Measurements from ENCODE around the gene TBC1D2B. TPM values are rescaled to one million over a fixed set of nuclear protein-coding genes. Genes with fewer than 3 reads are reported as not detected.
A peak's percentile ranks its signal among the peaks of the same experiment; 100 is the strongest.

TBC1D2B gene
- total and polyA plus RNA-seq, 3 donors from 2014 or later: 28.9 to 41.5 (median 40.6) TPM

DNA sequence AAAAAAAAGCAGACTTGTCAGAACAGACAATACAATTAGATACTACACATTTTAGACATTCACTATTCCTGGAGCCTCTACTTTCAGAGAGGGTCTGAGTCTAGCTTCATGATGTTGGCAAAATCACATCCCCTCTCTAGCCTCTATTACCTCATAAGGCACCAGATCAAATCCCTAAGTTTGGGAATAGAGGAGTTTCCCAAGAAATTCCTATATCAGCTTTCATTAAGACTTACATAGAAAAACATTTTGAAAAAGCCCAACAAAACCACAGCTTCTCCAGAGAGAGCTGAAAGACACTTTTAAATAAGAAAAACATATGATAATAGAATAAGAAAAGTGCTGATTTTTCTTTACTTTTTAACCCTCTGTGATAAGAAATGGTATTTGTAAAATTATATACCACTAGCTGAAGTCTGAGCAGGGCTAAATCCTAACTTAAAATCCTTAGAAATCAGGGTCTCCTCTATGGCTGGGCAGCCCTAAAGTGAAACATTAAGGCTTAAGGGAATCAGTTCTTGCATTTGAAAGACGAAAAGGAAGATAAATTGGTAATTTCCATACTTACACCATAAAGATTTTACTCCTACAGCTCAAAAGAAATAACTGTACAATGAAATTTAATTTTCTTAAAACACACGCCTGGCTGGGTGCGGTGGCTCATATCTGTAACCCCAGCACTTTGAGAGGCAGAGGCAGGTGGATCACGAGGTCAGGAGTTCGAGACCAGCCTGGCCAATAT is 4.3 kb downstream of the TBC1D2B start:
- TF ChIP-seq POLR2A (IDR thresholded peaks at IDR 0.05): no peak
- TF ChIP-seq, protein P1, sequence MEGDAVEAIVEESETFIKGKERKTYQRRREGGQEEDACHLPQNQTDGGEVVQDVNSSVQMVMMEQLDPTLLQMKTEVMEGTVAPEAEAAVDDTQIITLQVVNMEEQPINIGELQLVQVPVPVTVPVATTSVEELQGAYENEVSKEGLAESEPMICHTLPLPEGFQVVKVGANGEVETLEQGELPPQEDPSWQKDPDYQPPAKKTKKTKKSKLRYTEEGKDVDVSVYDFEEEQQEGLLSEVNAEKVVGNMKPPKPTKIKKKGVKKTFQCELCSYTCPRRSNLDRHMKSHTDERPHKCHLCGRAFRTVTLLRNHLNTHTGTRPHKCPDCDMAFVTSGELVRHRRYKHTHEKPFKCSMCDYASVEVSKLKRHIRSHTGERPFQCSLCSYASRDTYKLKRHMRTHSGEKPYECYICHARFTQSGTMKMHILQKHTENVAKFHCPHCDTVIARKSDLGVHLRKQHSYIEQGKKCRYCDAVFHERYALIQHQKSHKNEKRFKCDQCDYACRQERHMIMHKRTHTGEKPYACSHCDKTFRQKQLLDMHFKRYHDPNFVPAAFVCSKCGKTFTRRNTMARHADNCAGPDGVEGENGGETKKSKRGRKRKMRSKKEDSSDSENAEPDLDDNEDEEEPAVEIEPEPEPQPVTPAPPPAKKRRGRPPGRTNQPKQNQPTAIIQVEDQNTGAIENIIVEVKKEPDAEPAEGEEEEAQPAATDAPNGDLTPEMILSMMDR (IDR thresholded peaks at IDR 0.05): no peak
- Histone ChIP-seq H3K4me3 (no peak overlapping the region), H3K4me1 (peaks cover 36% of the 10 kb centered on the region), H3K9me3 (no peaks in the 10 kb centered on the region), H3K36me3 (ENCODE audit: low read depth, missing control alignments) (no peaks in the 10 kb centered on the region), H3K27me3 (no peaks in the 10 kb centered on the region), H3K27ac (peak overlapping the region; percentile 21 to 68)
- DNase-seq: no peak
- intact Hi-C loops (cut with DNase I; ENCODE audit: low total_unique reads): no loop called here
- WGBS, 2 donors: 78 to 86% methylated on average over 5 of the region's 5 CpGs

DNA sequence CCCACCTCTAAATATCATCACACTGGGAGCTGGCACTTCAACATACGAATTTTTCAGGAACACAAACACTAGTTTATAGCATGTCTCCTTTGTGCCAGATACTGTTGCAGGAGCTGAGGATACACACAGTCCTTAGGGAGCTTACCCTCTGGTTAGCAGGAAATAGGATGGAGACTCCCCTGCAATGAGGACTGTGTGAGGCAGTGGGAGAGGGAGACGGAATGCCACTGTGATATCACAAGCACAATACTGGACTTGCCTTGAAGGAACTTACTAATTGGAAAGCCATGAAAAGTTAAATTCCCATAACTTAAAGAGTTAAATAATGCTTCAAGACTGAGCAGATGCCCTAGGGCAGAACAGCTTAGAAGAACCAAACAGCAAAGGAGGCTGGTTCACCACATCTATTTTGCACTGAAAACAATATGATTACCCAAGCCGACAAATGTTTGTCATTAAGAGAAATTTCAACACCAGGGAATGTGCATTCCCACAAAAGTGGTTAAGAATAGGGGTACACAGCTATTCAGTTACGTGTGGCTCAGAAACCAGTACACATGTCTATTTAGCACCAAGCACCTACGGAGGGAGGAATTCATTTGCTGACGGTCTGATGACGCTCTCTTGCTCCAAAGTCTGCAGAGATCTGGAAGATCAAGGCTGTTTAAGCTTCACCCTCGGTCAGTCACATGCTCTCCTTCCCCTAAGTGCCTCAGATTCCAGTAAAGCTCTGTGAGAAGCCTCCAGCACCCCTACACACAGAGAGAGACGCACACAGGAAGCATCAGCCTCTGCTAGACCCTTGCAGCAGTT is 5.2 kb downstream of the TBC1D2B start:
- Histone ChIP-seq H3K36me3 (ENCODE audit: low read depth, missing control alignments) (no peaks in the 10 kb centered on the region), H3K27me3 (no peaks in the 10 kb centered on the region), H3K27ac (peak overlapping the region; percentile 18 to 68), H3K9me3 (no peaks in the 10 kb centered on the region), H3K4me1 (peaks cover 43% of the 10 kb centered on the region), H3K4me3 (no peak overlapping the region)
- 37 to 50% methylated on average over 9 of the region's 9 CpGs for WGBS, 2 donors
- peak; percentile 69 for DNase-seq
- intact Hi-C loops (cut with DNase I; ENCODE audit: low total_unique reads): no loop called here
- TF ChIP-seq POLR2A (IDR thresholded peaks at IDR 0.05): no peak
- TF ChIP-seq, protein P1 (IDR thresholded peaks at IDR 0.05): no peak

DNA sequence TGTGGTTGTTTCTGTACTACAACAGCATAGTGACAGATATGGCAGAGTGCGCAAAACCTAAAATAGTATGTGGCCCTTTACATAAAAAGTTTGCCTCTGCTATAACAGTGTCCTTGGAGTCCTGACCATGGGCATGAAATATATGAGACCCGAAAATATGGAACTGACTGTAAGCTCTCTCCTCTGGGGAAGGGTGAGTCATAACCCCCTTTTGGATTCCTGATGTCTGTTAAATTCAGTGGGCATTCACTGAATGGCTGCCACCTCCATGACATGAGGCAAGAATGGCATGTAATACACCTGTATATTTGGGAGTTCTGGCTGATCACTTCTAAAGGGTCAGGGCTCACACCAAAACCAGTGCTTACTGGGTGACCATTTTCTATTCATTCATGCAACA is 6.1 kb downstream of the TBC1D2B start:
- peaks cover 52% of the 10 kb centered on the region for H3K4me1 ChIP-seq
- WGBS, 2 donors: 72 to 90% methylated on average over 2 of the region's 2 CpGs
- DNase-seq: no peak
- H3K27ac ChIP-seq: no peak overlapping the region
- intact Hi-C loops (cut with DNase I; ENCODE audit: low total_unique reads): no loop called here
- no peak for TF ChIP-seq POLR2A (IDR thresholded peaks at IDR 0.05)
- TF ChIP-seq, protein P1 (IDR thresholded peaks at IDR 0.05): no peak
- H3K9me3 ChIP-seq: no peaks in the 10 kb centered on the region
- H3K36me3 ChIP-seq (ENCODE audit: low read depth, missing control alignments): no peaks in the 10 kb centered on the region
- no peak overlapping the region for H3K4me3 ChIP-seq
- H3K27me3 ChIP-seq: no peaks in the 10 kb centered on the region

DNA sequence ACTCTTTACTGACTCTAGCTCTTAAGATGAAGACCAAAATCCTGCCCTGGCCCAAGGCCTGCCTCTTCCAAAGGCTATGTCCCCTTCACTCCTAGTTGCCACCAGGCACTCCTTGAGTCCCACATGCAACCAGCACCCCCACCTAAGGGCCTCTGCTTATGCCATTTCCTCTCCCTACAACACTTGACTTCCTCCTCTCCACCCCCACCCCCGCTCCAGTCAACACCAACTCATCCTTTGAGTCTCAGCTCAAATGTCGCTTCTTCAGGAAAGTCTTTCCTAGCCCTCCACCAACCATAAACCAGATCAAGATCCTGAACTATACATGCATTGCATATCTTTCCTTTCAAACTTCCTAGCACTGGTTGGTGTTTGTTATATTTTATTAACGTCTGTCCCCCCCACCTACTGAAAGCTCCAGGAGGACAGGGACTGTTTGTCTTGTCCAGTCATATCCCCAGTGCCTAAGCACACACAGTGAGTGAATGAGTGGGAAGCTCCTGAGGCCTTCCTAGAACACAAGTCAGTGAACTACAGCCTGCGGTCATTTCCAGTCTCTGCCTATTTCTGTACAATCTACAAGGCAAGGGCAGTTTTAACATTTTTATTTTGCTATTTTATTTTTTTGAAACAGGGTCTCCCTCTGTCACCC is 7.3 kb downstream of the TBC1D2B start:
- Histone ChIP-seq H3K36me3 (ENCODE audit: low read depth, missing control alignments) (no peaks in the 10 kb centered on the region), H3K27ac (peak overlapping the region in 1 of 2 donors; percentile 46), H3K9me3 (no peaks in the 10 kb centered on the region), H3K4me1 (peaks cover 63% of the 10 kb centered on the region), H3K27me3 (no peaks in the 10 kb centered on the region), H3K4me3 (no peak overlapping the region)
- WGBS, 2 donors: 73 to 81% methylated on average over 4 of the region's 4 CpGs
- TF ChIP-seq, protein P1 (IDR thresholded peaks at IDR 0.05): no peak
- no peak for TF ChIP-seq POLR2A (IDR thresholded peaks at IDR 0.05)
- DNase-seq: no peak
- intact Hi-C loops (cut with DNase I; ENCODE audit: low total_unique reads): no loop called here

Data from testis (tissue), 3 donors.